Upper lobe of left lung (tissue), 4 donors: Measurements from ENCODE around the gene BFAR.
"Not testable (repeated sequence)": the region's sequence is repeated elsewhere in the genome, so short reads cannot be mapped to it uniquely, and the experiment has no call there.

Experiments
- EP300 ChIP-seq, 4 donors: sonication (generic); formaldehyde crosslinking; IDR thresholded peaks; one replicate each; pipeline ENCODE4 v1.5.1; 2017; ENCODE audit warnings: antibody characterized with exemption in 4 of 4, control low read depth in 2 of 4
- POLR2AphosphoS5 ChIP-seq, 2 donors: sonication (generic); formaldehyde crosslinking; IDR thresholded peaks; one replicate each; pipeline ENCODE4 v1.5.1; 2017; ENCODE audit warnings: antibody characterized with exemption in 2 of 2

GRCh38 chr16:14703156-14704011 is 70.6 kb downstream of the BFAR start, which contains the start of gene NPIPA3:
- TF ChIP-seq EP300, POLR2AphosphoS5 (IDR thresholded peaks at IDR 0.05): not testable (repeated sequence)
